HG02623 (cell line): ENCODE data around the gene TRIML2.

Source experiments
- ATAC-seq: cut with Tn5 transposase; IDR thresholded peaks from one replicate; pipeline ENCODE4 v1.9.1; 2021; ENCODE audit warnings: moderate library complexity; ENCODE audit not compliant: unreplicated experiment

Gene TRIML2, protein sequence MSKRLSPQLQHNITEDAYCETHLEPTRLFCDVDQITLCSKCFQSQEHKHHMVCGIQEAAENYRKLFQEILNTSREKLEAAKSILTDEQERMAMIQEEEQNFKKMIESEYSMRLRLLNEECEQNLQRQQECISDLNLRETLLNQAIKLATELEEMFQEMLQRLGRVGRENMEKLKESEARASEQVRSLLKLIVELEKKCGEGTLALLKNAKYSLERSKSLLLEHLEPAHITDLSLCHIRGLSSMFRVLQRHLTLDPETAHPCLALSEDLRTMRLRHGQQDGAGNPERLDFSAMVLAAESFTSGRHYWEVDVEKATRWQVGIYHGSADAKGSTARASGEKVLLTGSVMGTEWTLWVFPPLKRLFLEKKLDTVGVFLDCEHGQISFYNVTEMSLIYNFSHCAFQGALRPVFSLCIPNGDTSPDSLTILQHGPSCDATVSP

DNA sequence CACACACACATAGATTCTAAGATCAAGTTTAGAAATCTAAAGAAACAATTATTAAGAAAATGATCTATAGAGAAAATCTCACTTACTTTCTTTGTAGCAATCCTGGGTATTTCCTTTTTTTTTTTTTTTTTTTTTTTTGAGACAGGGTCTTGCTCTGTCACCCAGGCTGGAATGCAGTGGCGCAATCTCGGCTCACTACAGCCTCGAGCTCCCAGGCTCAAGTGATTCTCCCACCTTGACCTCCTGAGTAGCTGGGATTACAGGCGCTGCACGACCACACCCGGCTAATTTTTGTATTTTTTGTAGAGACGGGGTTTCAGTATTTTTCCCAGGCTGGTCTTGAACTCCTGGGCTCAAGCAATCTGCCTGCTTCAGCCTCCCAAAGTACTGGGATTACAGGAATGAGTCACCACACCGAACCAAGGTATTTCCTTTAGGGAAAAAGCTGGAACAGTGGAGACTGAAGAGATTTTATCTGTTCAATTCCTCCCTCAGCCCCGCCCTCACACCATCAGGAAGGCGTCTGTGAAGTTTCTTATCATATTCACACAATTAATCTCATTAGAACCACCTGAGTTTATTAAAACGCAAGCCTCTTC is at the start of gene TRIML2:
TRIML2 (minus strand) TSS at position 447 of the 599 bp plus-strand sequence. CDS start 4,235 bp downstream, outside the sequence.
- ATAC-seq: no peak

DNA sequence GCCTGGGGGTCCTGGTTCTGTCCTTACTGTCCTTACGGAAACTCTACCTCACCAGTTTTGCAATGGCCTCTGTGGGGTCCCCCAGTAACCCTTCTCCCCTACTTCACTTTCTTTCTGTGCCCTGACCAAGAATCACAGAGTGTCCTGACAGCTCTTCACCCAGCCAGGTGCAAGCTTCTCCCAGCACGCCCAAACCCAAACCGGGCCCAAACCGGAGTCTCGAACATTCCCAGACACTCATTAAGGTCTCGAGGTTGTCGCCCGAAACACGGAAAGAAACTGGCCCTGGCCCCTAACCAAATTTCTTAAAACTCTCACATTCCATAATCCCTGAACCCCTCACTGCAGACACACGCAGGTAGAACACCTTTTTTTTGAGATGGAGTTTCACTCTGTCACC is 48.9 kb upstream of the TRIML2 start:
- no peak for ATAC-seq

GRCh38 chr4:188154668-188155405 is 45.4 kb upstream of the TRIML2 start:
- ATAC-seq: no peak

- ATAC-seq: no peak
Observed at GRCh38 chr4:188147776-188148175, 38.4 kb upstream of the TRIML2 start.

- ATAC-seq: no peak
Observed at GRCh38 chr4:188147176-188147575, 37.8 kb upstream of the TRIML2 start.

GRCh38 chr4:188146618-188147017 is 37.2 kb upstream of the TRIML2 start:
- no peak for ATAC-seq

DNA sequence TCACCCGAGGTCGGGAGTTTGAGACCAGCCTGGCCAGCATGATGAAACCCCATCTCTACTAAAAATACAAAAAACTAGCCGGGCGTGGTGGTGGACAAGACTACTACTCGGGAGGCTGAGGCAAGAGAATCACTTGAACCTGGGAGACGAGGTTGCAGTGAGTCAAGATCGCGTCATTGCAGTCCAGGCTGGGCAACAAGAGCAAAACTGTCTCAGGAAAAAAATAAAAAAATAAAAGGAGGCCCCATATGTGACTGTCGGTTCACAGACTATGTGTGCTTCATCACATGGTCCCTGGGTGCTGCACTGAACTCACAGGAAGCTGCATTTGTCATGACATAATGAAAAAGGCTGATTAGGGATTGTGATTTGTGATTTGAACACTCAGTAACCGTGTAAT is 36.2 kb upstream of the TRIML2 start:
- no peak for ATAC-seq

GRCh38 chr4:188143731-188144130 is 34.3 kb upstream of the TRIML2 start:
- no peak for ATAC-seq

DNA sequence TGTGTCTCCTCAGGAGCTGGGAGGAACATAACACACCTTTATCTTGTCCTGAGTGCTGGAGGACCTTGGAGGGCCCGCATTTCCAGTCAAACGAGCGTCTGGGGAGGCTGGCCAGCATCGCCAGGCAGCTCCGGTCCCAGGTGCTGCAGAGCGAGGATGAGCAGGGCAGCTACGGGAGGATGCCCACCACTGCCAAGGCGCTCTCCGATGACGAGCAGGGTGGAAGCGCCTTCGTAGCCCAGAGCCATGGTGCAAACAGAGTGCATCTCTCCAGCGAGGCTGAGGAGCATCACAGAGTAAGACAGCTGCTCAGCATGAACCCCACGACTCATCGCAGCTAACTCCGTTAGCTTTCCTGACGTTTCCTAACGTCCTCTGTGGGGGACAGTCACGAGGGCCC is 30.3 kb upstream of the TRIML2 start:
- ATAC-seq: no peak

- no peak for ATAC-seq
Observed at GRCh38 chr4:188139141-188139540, 29.7 kb upstream of the TRIML2 start, which contains the start of gene TRIML1. Gene TRIML1 (plus strand): TSS chr4:188139441. CDS start chr4:188139559, 118 bp downstream.

- ATAC-seq: no peak
Observed at GRCh38 chr4:188138227-188138626, 28.8 kb upstream of the TRIML2 start.

DNA sequence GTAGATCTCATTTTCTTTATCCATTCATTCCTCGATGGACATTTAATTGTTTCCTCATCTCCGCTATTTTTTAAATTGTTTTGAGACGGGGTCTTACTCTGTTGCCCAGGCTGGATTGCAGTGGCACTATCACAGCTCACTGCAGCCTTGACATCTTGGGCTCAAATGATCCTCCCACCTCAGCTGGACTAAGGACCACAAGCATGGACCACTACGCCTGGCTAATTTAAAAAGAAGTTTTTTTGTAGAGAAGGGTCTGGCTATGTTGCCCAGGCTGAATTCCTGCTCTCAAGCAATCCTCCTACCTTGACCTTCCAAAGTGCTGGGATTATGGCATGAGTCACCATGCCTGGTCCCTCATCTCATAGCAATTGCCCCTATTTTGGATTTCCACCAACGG is 22.8 kb upstream of the TRIML2 start:
- ATAC-seq: no peak

- no peak for ATAC-seq
Observed at GRCh38 chr4:188130355-188130754, 21.0 kb upstream of the TRIML2 start.

- no peak for ATAC-seq
Observed at GRCh38 chr4:188127214-188127874, 17.9 kb upstream of the TRIML2 start.

DNA sequence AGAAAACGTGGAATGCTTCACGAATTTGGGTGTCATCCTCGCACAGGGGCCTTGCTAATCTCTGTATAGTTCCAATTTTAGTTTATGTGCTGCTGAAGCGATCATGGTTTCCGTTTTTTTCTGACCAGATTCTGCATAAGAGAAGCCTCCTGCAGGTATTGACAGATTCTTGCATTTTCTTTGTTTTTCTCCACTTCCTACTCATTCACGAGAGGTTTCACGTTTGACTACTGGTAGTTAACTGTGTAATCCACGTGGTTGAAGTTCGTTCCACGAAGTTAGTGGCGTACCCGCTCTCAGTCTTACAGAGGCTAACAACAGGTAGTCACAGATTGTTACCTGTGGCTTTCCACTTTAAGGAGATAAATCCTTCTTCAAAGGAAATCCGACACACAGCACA is 12.1 kb upstream of the TRIML2 start:
- ATAC-seq: no peak

DNA sequence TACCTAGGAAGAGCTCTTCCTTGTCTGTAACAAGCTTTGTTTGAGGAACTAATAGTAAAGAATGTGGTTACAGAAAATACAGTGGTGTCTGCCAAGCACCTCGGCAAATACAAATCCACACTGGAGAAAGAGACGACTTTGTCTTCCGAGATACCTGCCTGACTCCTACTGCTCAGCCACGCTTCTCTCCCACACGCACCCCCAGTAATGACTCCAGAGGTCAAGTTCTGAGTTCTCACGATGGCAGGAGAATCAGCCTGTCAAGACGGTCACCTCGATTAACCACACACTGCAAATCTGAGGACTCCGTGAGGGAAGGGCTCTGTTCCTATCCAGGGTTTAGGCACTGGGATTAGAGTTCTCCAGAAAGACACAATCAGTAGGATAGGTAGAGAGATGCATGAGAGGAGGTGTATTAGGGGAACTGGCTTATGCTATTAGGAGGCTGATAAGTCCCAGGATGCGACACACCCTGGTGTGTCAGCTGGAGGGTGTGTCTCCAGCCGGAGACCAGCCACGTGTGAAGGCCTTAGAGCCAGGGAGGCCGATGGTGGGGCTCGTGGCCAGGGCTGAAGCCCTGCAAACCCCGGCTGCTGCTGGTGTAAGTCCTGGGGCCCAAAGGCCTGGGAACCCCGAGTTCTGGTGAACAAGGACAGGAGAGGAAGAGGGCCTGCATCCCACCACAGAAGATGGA is 8.4 kb upstream of the TRIML2 start:
- no peak for ATAC-seq

DNA sequence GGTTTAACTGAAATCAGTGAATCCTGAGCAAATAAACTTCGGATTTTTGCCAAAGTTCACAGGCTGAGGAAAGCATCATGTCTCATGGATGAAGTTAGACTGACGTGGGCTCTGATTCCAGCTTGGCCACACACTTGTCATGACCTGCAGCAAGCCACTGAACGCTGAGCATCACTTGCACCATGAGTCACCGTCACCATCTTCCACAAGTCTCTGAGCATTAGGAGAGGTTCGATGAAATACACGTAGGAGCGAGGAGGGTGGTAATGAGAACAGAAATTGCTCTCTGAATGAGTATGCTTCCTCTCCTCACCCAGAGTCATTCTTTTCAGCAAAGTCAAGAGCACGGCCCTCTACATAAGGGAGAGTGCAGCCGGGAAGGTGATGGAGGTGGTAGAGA is 3.8 kb upstream of the TRIML2 start:
- ATAC-seq: no peak

DNA sequence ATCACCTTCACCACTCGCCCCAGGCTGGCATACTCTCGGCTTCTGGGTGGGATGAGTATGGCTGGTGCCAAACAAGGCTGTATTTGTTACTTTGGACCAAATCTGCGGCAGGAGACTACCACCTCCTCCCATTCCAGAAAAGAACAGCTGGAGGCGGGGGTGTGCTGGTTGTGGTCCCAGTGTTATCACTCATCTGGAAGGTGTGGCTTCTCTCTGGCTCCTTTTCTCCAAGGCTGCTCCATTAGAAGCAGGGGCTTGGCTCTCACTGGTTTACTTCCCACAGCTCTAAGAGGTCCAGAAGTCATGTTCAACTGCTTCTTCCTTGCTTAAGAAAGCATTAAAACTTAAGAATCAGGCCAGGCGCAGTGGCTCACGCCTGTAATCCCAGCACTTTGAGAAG is 2.6 kb upstream of the TRIML2 start:
- no peak for ATAC-seq

DNA sequence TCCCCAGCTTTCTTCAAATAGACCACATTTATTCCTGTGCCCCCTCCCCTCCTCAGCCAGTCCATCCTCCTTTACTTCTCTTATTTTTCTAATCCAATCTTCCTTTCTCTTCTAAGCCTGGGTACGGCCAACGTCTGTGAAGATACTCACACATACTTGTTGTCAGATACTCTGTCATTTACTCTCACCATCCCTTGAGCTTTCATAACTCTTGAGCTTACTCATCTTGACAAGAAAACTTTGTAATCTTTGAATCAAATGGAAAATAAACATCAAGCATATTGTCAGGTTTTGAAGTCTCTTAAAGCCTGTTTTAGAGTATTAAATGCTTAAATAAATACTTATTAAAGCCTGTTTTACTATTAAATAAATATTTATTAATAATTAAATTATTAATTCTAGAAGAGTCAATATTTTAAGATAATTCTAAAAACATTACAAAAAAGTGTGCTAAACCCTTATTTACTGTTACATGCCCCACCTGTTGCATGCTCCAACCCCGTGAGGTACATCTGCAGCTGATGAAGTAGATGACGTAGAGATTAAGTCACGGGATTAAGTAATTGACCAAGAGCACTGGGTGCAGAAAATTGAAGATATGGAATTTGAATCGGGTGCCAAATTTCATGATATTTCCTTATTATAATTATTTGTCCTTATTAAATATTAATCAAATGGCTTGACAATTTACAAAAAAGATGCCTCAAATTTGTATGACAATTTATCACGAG is 1.5 kb upstream of the TRIML2 start:
- ATAC-seq: no peak

DNA sequence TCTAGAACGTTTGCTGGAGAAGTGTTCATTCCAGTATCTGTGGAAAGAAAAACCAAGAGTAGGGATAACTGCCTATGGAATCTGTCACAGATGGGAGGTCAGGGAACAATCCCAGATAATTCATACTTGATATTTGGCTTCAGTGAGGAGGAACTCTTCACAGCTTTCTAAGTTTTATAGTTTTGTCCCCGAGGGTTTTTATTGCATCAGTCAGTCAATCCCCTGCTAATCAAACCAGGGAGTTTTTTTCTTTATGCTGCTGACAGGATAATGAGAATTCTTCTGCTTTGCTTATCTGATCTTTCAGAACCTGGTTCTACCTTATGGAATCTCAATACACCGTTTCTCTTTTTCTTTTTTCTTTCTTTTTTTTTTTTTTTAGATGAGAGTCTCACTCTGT is 633 bp upstream of the TRIML2 start:
- ATAC-seq: no peak
